ENCODE data around the gene SH3RF2. TPM values are rescaled to one million over a fixed set of nuclear protein-coding genes. Genes with fewer than 3 reads are reported as not detected.
"Not testable (repeated sequence)": the region's sequence is repeated elsewhere in the genome, so short reads cannot be mapped to it uniquely, and the experiment has no call there.

Gene SH3RF2
- polyA plus RNA-seq, 4 donors: 1.8 to 6.1 (median 4.7) TPM

GRCh38 chr5:146001544-146002190 is 65.3 kb downstream of the SH3RF2 start:
- no peak for DNase-seq (ENCODE audit: low read depth in 4 of 4, low spot score in 3 of 4)

GRCh38 chr5:146002491-146002890 is 66.1 kb downstream of the SH3RF2 start:
- DNase-seq (ENCODE audit: low read depth in 4 of 4, low spot score in 3 of 4): no peak

GRCh38 chr5:146003852-146004251 is 67.5 kb downstream of the SH3RF2 start:
- DNase-seq (ENCODE audit: low read depth in 4 of 4, low spot score in 3 of 4): no peak

- DNase-seq (ENCODE audit: low read depth in 4 of 4, low spot score in 3 of 4): no peak
These were observed 68.9 kb downstream of the SH3RF2 start for GRCh38 chr5:146005264-146005663.

- DNase-seq (ENCODE audit: low read depth in 4 of 4, low spot score in 3 of 4): no peak
These were observed 69.3 kb downstream of the SH3RF2 start for GRCh38 chr5:146005723-146006122.

- no peak for DNase-seq (ENCODE audit: low read depth in 4 of 4, low spot score in 3 of 4)
These were observed 70.3 kb downstream of the SH3RF2 start for GRCh38 chr5:146006470-146007190.

GRCh38 chr5:146007270-146007669 is 70.9 kb downstream of the SH3RF2 start:
- no peak for DNase-seq (ENCODE audit: low read depth in 4 of 4, low spot score in 3 of 4)

- no peak for DNase-seq (ENCODE audit: low read depth in 4 of 4, low spot score in 3 of 4)
These were observed 71.6 kb downstream of the SH3RF2 start for GRCh38 chr5:146007989-146008388.

- DNase-seq (ENCODE audit: low read depth in 4 of 4, low spot score in 3 of 4): no peak
These were observed 72.6 kb downstream of the SH3RF2 start for GRCh38 chr5:146009020-146009419.

- DNase-seq (ENCODE audit: low read depth in 4 of 4, low spot score in 3 of 4): not testable (repeated sequence)
These were observed 74.1 kb downstream of the SH3RF2 start for GRCh38 chr5:146010447-146010846.

- no peak for DNase-seq (ENCODE audit: low read depth in 4 of 4, low spot score in 3 of 4)
These were observed 77.4 kb downstream of the SH3RF2 start for GRCh38 chr5:146013761-146014160.

- DNase-seq (ENCODE audit: low read depth in 4 of 4, low spot score in 3 of 4): no peak
These were observed 78.6 kb downstream of the SH3RF2 start for GRCh38 chr5:146015001-146015400.

- DNase-seq (ENCODE audit: low read depth in 4 of 4, low spot score in 3 of 4): no peak
These were observed 80.5 kb downstream of the SH3RF2 start for GRCh38 chr5:146016764-146017484.

GRCh38 chr5:146018514-146019375 is 82.4 kb downstream of the SH3RF2 start:
- DNase-seq (ENCODE audit: low read depth in 4 of 4, low spot score in 3 of 4): no peak

GRCh38 chr5:146020100-146020499 is 83.7 kb downstream of the SH3RF2 start:
- DNase-seq (ENCODE audit: low read depth in 4 of 4, low spot score in 3 of 4): no peak

GRCh38 chr5:146024034-146024433 is 87.7 kb downstream of the SH3RF2 start:
- no peak for DNase-seq (ENCODE audit: low read depth in 4 of 4, low spot score in 3 of 4)

GRCh38 chr5:146025114-146025680 is 88.8 kb downstream of the SH3RF2 start:
- DNase-seq (ENCODE audit: low read depth in 4 of 4, low spot score in 3 of 4): no peak

- no peak for DNase-seq (ENCODE audit: low read depth in 4 of 4, low spot score in 3 of 4)
These were observed 89.3 kb downstream of the SH3RF2 start for GRCh38 chr5:146025681-146026080.

- no peak for DNase-seq (ENCODE audit: low read depth in 4 of 4, low spot score in 3 of 4)
These were observed 90.1 kb downstream of the SH3RF2 start for GRCh38 chr5:146026307-146027010.

GRCh38 chr5:146027751-146028150 is 91.4 kb downstream of the SH3RF2 start:
- DNase-seq (ENCODE audit: low read depth in 4 of 4, low spot score in 3 of 4): peak; percentile 20 to 53 (median 29)

All from left renal pelvis (tissue), 4 donors.